HEK293 (cell line): ENCODE measurements around the gene IWS1.

Source experiments
- ZBTB1 ChIP-seq: fragments of 450-650 bp; formaldehyde crosslinking; IDR thresholded peaks from 2 replicates; pipeline ENCODE4 v1.5.1; 2016; ENCODE audit warnings: missing biosample characterization, missing genetic modification characterization
- ZNF670 ChIP-seq: fragments of 450-650 bp; formaldehyde crosslinking; IDR thresholded peaks from 2 replicates; pipeline ENCODE4 v1.5.1; 2016; ENCODE audit warnings: missing biosample characterization, missing genetic modification characterization, low read depth
- TF ChIP-seq, protein P1 (sequence below): fragments of 450-650 bp; formaldehyde crosslinking; IDR thresholded peaks from 2 replicates; pipeline ENCODE4 v1.5.1; 2017; ENCODE audit warnings: missing biosample characterization, missing genetic modification characterization

- TF ChIP-seq, protein P1, sequence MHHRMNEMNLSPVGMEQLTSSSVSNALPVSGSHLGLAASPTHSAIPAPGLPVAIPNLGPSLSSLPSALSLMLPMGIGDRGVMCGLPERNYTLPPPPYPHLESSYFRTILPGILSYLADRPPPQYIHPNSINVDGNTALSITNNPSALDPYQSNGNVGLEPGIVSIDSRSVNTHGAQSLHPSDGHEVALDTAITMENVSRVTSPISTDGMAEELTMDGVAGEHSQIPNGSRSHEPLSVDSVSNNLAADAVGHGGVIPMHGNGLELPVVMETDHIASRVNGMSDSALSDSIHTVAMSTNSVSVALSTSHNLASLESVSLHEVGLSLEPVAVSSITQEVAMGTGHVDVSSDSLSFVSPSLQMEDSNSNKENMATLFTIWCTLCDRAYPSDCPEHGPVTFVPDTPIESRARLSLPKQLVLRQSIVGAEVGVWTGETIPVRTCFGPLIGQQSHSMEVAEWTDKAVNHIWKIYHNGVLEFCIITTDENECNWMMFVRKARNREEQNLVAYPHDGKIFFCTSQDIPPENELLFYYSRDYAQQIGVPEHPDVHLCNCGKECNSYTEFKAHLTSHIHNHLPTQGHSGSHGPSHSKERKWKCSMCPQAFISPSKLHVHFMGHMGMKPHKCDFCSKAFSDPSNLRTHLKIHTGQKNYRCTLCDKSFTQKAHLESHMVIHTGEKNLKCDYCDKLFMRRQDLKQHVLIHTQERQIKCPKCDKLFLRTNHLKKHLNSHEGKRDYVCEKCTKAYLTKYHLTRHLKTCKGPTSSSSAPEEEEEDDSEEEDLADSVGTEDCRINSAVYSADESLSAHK (tag by site-specific recombination), result no peak
- TF ChIP-seq ZBTB1 (tag by site-specific recombination), result no peak
- TF ChIP-seq ZNF670, result no peak
Measured at GRCh38 chr2:127565261-127566138, 39.2 kb upstream of the IWS1 start.
